Lung microvascular endothelial cell (primary cell): Measurements from ENCODE around the gene SLC1A5. TPM values are rescaled to one million over a fixed set of nuclear protein-coding genes. Genes with fewer than 3 reads are reported as not detected.
"Not testable (repeated sequence)": the region's sequence is repeated elsewhere in the genome, so short reads cannot be mapped to it uniquely, and the experiment has no call there.

Source experiments
- DNase-seq, 2 donors: peaks; one replicate each; pipeline versions ENCODE4 v3.0.0 to v3.0.0-alpha.2; 2010; ENCODE audit warnings: low read depth in 2 of 2
- total RNA-seq: library from RNA; depleted of rRNA; stranded (reverse); fragments of >200 nt; gene quantifications from 2 replicates; pipeline ENCODE4 v1.2.1, GENCODE V29; 2014

The SLC1A5 gene
- total RNA-seq, 1 donor from 2014 or later = 34.9 TPM

DNA sequence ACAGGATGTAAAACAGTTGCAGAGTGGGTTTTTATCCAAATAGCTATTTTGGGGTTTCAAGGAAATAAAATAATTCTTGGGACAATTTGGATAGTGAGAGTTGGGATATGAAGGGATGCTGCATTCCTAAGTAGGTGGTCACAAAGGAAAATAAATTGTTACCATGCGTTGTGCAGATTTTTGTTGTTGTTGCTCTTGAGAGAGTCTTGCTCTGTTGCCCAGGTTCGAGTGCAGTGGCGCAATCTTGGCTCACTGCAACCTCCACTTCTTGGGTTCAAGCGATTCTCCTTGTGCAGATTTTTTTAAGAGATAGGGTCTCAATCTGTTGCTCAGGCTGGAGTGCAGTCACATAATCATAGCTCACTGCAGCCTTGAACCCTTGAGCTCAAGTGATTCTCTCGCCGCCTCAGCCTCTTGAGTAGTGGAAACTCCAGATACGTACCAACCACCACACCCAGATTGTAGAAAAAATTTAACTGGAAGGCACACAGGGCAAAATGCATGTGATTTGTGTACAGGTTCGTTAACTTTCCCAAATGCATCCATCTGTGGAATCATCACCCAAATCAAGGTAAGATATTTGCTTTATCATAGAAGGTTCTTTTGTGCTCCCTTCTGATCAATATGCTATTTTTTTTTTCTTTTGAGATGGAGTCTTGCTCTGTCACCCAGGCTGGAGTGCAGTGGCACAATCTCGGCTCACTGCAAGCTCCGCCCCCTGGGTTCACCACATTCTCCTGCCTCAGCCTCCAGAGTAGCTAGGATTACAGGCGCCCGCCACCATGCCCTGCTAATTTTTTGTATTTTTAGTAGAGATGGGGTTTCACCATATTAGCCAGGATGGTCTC lies 16.0 kb downstream of the SLC1A5 start:
- DNase-seq = no peak

DNA sequence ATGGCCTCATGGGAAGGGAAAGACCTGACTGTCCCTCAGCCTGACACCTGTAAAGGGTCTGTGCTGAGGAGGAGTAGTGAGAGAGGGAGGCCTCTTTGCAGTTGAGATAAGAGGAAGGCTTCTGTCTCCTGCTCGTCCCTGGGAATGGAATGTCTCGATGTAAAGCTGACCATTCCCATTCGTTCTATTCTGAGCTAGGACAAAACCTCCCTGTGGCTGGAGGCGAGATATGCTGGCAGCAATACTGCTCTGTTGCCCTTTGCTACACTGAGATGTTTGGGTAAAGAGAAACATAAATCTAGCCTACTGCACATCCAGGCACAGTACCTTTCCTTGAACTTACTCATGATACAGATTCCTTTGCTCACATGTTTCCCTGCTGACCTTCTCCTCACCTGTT lies 19.6 kb downstream of the SLC1A5 start:
- not testable (repeated sequence) for DNase-seq

GRCh38 chr19:46766569-46767317 lies 21.7 kb downstream of the SLC1A5 start:
- DNase-seq = peak in 1 of 2 donors; percentile 44

- no peak for DNase-seq
These were observed 23.5 kb downstream of the SLC1A5 start for GRCh38 chr19:46764817-46765291.

- DNase-seq = no peak
These were observed 26.0 kb downstream of the SLC1A5 start for GRCh38 chr19:46762245-46762890.

DNA sequence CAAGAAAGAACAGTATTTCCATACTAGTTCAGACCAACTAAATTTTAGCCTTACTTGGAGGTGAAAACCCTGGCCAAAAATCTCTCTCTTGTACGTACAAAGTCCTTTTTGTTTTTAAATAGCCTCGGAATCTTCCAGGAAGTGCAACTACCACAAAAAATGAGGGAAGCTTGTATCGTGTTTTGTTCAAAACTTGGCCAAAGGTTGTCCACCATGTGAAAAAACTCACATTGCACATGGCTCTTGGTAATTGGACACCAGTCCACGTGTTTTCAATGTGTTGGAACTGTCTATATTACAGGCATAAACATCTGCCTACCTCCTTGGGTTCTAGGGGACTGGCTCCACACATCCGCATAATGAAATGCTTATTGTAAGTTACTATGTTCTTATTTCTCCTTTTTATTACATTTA lies 27.0 kb downstream of the SLC1A5 start:
- no peak for DNase-seq

GRCh38 chr19:46760897-46761296 lies 27.5 kb downstream of the SLC1A5 start:
- DNase-seq = not testable (repeated sequence)

- DNase-seq = no peak
These were observed 28.0 kb downstream of the SLC1A5 start for GRCh38 chr19:46760363-46760762.

DNA sequence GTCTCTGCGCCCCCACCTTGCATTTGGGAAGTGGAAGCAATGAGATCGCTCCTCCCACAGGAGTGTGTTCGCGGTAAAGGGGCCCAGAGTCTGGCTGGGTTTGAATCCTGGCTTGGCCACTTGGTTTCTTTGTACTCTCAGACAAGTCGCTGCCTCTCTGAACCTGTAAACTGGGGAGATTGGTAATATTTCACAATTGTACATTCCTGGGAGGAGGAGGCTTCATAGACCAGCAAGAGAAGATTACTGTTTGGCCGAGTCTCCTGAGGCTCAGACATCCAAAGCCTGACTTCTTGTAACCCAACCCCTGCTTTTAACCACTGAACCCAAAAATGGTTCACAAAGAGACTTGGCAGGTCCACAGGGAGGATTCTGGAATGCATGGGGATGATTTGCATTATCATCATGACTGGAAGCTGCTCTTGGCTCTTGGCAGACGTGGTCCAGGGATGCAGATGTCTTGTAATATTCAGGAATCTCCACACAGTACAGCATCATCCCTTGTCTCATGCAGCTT lies 28.5 kb downstream of the SLC1A5 start:
- DNase-seq = no peak

- DNase-seq = no peak
These were observed 29.2 kb downstream of the SLC1A5 start for GRCh38 chr19:46759206-46759605.

DNA sequence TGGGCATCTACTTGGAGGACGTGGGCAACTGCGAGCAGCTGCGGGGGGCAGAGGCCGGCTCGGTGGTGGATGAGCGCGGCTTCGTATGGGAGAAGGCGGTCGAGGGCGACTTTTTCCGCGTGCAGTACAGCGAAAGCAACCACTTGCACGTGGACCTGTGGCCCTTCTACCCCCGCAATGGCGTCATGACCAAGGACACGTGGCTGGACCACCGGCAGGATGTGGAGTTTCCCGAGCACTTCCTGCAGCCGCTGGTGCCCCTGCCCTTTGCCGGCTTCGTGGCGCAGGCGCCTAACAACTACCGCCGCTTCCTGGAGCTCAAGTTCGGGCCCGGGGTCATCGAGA lies 31.9 kb downstream of the SLC1A5 start:
- DNase-seq = peak; percentile 49 to 79

DNA sequence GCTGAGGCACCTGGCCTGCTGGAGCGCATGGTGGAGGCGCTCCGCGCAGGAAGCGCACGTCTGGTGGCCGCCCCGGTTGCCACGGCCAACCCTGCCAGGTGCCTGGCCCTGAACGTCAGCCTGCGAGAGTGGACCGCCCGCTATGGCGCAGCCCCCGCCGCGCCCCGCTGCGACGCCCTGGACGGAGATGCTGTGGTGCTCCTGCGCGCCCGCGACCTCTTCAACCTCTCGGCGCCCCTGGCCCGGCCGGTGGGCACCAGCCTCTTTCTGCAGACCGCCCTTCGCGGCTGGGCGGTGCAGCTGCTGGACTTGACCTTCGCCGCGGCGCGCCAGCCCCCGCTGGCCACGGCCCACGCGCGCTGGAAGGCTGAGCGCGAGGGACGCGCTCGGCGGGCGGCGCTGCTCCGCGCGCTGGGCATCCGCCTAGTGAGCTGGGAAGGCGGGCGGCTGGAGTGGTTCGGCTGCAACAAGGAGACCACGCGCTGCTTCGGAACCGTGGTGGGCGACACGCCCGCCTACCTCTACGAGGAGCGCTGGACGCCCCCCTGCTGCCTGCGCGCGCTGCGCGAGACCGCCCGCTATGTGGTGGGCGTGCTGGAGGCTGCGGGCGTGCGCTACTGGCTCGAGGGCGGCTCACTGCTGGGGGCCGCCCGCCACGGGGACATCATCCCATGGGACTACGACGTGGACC lies 32.4 kb downstream of the SLC1A5 start:
- no peak for DNase-seq

DNA sequence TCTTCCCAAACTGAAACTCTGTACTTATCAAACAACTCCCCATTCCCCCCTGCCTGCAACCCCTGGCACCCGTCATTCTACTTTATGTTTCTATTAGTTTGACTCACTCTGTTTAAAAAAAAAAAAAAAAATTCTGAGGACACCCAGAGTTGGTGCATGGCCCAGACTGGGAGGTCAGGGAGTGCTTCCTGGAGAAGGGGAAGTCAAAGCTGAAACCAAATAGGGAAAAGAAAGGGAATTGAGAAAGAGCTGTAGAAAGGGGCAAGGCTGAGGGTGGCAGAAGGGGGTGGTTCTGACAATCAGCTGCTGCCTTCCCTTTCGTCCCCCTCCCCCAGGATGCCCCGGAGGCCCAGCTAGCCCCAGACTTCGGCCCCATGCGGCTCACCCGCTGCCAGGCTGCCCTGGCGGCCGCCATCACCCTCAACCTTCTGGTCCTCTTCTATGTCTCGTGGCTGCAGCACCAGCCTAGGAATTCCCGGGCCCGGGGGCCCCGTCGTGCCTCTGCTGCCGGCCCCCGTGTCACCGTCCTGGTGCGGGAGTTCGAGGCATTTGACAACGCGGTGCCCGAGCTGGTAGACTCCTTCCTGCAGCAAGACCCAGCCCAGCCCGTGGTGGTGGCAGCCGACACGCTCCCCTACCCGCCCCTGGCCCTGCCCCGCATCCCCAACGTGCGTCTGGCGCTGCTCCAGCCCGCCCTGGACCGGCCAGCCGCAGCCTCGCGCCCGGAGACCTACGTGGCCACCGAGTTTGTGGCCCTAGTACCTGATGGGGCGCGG lies 33.1 kb downstream of the SLC1A5 start:
- DNase-seq = peak; percentile 57 to 79

DNA sequence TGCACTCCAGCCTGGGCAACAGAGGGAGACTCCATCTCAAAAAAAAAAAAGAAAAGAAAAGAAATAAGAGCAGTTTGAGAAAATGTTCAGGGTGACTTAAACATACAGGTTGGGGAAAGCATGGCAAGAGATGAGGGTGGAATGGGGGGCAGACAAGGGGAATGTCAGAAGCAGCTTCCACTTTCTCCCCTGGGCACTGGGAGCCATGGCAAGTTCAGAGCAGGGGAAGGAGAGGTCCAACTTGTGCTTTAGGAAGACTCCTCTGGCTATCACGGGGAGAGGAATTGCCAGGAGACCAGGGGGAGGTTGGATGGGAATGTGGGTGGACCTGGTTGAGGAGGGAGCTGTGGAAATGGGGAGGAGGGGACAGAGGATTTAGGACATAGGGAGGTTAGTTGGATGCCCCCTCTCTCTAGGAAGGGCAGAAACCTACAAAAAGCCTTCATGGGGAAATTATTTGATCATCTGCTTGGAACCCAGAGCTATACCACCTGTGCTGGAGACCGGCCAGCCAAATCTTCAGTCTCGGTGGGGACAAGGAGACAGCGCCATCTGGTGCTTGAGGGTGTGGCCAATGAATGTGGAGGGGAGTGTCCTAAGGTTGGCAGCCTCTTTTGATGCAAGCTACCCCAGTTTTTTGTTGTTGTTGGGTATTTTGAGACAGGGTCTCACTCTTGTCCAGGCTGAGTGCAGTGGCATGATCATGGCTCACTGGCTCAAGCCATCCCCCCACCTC lies 34.8 kb downstream of the SLC1A5 start:
- DNase-seq = peak; percentile 57 to 63

- DNase-seq = peak; percentile 81 to 85
These were observed 39.9 kb downstream of the SLC1A5 start for GRCh38 chr19:46748325-46749109.

- DNase-seq = peak; percentile 47 to 74
These were observed 41.9 kb downstream of the SLC1A5 start, which contains the start of gene STRN4 for GRCh38 chr19:46746281-46747057. TSS of gene STRN4 (minus strand) at chr19:46746450. CDS start at chr19:46746430, 20 bp downstream.

GRCh38 chr19:46745521-46746280 lies 42.7 kb downstream of the SLC1A5 start, which contains the start of gene FKRP:
TSS of gene FKRP (plus strand) at chr19:46746057. CDS start at chr19:46755451, 9,394 bp downstream.
- DNase-seq = peak in 1 of 2 donors; percentile 33
